HG03095 (cell line): Measurements from ENCODE around the gene B9D2.

Experiments used
- ATAC-seq: cut with Tn5 transposase; IDR thresholded peaks from one replicate; pipeline ENCODE4 v1.9.1; 2021; ENCODE audit warnings: moderate library complexity; ENCODE audit not compliant: unreplicated experiment

The B9D2 gene

GRCh38 chr19:41316306-41316920 is 47.5 kb downstream of the B9D2 start:
- no peak for ATAC-seq

- ATAC-seq: no peak
Measured at GRCh38 chr19:41311613-41312012, 52.3 kb downstream of the B9D2 start.

- ATAC-seq: no peak
Measured at GRCh38 chr19:41311072-41311471, 52.9 kb downstream of the B9D2 start.

- peak; percentile 53 for ATAC-seq
Measured at GRCh38 chr19:41310033-41310831, 53.7 kb downstream of the B9D2 start, which contains the start of gene CCDC97. TSS of gene CCDC97 (plus strand) at chr19:41310172. CDS start at chr19:41310311, 139 bp downstream.

- no peak for ATAC-seq
Measured at GRCh38 chr19:41309180-41310032, 54.5 kb downstream of the B9D2 start.

GRCh38 chr19:41308450-41309179 is 55.3 kb downstream of the B9D2 start:
- no peak for ATAC-seq

- ATAC-seq: no peak
Measured at GRCh38 chr19:41307954-41308449, 55.9 kb downstream of the B9D2 start.

GRCh38 chr19:41307090-41307875 is 56.7 kb downstream of the B9D2 start:
- no peak for ATAC-seq

- ATAC-seq: no peak
Measured at GRCh38 chr19:41305927-41306793, 57.8 kb downstream of the B9D2 start.

- no peak for ATAC-seq
Measured at GRCh38 chr19:41304706-41305483, 59.1 kb downstream of the B9D2 start.
